ENCODE measurements around the gene ATRIP.
A peak's percentile ranks its signal among the peaks of the same experiment; 100 is the strongest.

Gene ATRIP

DNA sequence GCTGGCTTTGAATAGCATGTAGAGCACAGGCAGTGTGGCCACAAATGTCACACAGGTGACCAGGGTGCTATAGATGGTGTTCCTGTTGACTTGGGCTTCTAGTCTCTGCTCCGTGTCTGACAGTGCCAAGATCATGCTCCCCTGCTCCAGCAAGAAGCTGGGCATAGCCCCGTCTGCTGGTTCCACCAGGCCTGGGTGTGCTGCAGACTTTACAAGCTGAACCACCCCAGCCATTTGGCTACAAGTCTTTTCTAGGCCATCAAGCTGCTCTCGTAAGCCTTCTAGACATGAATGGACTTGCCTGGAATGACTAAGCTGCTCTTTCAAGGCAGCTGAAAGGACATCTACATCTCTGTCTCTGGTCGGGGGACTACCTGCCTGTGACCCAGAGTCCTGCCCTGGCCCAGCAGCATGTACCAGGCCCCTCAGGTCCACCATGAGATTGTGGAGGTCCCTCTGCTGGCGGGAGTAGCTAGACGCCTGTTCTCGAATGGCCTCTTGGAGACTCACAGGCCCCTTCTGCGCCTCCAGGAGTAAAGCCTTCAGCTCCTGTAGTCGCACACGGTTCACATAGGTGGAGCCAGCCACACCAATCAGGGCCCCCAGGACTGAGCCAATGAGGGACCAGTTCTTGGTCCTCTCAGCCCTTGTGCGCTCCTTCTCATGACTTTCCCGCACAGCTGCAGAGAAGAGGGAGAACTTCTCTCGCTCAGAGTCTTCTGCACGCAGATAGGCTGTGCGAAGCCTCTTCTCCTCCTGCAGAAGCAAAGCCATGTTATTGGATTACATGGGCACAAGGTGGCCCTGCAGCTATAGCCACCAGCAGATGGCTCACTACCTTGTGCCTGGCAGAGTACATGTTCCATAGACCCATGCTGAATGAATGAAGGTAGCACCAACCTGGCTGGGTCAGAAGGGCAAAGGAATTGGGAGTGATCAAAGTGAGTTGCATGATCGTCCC, 13.8 kb upstream of the ATRIP start:
- peak; percentile 46 for DNase-seq (ENCODE audit: low read depth)
- TF ChIP-seq, protein P1, sequence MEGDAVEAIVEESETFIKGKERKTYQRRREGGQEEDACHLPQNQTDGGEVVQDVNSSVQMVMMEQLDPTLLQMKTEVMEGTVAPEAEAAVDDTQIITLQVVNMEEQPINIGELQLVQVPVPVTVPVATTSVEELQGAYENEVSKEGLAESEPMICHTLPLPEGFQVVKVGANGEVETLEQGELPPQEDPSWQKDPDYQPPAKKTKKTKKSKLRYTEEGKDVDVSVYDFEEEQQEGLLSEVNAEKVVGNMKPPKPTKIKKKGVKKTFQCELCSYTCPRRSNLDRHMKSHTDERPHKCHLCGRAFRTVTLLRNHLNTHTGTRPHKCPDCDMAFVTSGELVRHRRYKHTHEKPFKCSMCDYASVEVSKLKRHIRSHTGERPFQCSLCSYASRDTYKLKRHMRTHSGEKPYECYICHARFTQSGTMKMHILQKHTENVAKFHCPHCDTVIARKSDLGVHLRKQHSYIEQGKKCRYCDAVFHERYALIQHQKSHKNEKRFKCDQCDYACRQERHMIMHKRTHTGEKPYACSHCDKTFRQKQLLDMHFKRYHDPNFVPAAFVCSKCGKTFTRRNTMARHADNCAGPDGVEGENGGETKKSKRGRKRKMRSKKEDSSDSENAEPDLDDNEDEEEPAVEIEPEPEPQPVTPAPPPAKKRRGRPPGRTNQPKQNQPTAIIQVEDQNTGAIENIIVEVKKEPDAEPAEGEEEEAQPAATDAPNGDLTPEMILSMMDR (IDR thresholded peaks at IDR 0.05; ENCODE audit: insufficient read depth, low read depth, low read length, missing control alignments), result no peak
- no peak overlapping the region for H3K4me3 ChIP-seq (ENCODE audit: low read depth, low read length)

DNA sequence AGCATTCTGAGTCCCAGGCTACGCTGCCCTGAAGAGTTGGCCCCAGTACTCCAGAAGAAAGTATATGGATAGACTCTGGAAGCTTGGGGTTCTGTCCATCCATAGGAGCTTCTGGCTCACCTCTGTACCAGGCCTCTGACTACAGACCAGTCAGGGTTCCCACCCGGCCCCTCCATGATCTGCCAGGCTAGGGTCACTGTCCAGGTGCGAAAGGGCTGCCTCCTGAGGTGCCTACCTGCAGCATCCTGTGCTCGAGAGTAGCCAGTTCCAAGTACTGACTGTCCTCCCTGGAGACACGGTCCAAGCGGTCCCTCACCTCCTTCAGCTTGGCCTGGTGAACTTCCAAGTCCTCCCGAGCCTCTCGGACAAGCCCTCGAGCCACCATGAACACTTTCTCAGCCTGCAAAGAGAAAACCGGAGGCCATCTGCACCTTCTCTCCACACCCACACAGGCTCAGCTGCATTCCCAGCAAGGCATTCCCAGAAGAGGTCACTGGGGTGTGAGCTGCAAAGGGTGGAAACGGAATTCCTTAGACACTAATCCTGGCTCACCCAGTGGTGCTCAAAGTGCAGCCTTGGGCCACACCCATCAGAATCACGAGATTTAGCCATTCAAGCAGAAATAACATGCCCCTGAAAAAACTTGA, 12.9 kb upstream of the ATRIP start:
- H3K4me3 ChIP-seq (ENCODE audit: low read depth, low read length), result no peak overlapping the region
- TF ChIP-seq, protein P1 (IDR thresholded peaks at IDR 0.05; ENCODE audit: insufficient read depth, low read depth, low read length, missing control alignments), result no peak
- DNase-seq (ENCODE audit: low read depth), result no peak

DNA sequence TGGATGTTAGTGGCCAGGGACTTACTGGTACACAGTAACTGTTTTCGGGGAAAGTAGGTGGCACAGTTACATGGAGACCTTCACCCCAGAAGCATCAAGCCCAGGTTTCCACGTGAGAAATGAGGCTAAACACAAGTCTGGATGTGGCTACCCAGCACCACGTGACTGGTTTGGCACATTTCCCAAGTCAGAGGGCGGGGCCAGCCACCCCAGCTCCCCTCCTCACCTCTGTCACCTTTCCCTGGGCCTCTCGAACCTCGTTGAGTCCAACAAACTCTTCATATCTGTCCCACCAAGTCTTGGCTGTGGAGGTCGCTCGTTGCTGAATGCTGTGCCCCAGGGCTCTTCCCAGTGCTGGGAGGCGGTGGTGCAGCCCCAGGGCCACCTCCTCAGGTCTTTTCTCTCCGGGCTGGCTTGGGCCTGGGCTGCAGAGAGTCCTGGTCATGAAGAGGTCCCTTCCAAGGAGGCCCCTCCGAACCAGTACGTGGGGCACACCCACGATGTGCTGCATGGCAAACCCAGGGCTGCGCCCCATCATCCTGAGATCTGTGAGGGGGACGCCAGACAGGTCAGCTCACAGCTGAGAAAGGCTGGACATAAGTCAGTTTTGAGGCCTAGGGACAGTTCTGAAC, 11.8 kb upstream of the ATRIP start:
- no peak overlapping the region for H3K4me3 ChIP-seq (ENCODE audit: low read depth, low read length)
- DNase-seq (ENCODE audit: low read depth), result no peak
- TF ChIP-seq, protein P1 (IDR thresholded peaks at IDR 0.05; ENCODE audit: insufficient read depth, low read depth, low read length, missing control alignments), result no peak

DNA sequence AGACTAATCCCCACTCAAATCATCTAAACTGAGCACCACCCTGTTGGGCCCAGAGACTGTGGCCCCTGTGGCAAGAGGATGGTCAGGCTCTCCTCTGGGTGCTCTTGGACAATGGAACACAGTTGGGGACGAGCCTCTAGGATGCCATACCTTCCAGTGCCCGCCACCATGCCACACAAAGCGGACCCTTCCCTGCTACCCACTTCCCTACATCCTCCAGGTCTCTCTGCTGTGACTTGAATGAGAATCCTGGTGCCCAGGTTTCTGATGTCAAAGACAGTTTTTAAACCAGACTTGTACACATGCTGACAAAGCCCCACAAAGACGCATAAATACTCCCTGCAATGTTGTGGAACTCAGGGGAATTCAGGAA, 11.3 kb upstream of the ATRIP start:
- TF ChIP-seq, protein P1 (IDR thresholded peaks at IDR 0.05; ENCODE audit: insufficient read depth, low read depth, low read length, missing control alignments), result no peak
- no peak for DNase-seq (ENCODE audit: low read depth)
- no peak overlapping the region for H3K4me3 ChIP-seq (ENCODE audit: low read depth, low read length)

DNA sequence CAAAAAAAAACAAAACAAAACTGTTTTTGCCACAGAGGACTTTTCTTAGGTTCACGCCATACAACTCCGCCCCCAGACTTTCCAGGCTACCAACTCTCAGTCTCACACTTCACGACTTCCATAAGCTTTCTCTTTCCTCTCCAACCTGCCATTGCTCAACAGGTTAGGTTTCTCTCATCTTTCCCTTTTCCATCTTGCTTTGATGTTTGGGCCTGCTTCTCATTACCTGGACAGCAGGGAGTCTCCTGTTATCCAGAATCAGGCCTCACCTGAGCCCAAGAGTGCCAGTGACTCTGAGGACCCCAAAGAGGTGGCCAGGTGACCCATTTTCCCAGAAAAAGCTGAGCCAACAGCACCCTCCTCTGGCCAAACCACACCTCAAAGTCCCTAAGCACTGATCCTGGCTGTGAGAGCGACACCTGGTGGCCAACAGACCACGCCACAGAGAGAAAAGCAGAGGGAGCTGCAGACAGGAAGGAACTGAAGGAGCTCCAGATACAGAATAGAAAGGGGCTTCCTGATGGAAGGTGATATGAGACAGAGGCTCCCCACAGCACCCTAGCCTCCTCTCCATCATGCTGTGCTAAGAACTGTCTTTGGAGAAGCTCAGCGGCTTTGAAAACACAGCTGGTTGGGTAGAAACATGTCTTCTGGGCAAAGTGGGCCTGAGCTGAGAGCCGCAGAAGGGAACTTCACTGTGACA, 10.6 kb upstream of the ATRIP start:
- no peak overlapping the region for H3K4me3 ChIP-seq (ENCODE audit: low read depth, low read length)
- TF ChIP-seq, protein P1 (IDR thresholded peaks at IDR 0.05; ENCODE audit: insufficient read depth, low read depth, low read length, missing control alignments), result peak; percentile 99
- DNase-seq (ENCODE audit: low read depth), result peak; percentile 90

DNA sequence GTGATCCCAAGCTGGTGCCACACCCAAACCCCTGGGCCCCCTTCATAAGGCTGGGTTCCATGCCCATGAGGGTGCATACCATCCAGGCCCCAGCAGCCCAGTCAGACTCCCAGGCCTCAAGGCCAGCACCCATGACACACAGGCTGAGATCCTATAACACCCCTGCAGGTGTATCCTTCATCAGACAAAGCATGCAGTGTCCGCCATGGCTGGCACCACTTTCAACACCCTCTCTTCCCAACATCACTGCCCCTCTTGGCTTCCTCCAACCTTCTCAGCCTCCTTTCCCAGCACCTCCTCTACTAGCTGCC, 10.1 kb upstream of the ATRIP start:
- no peak overlapping the region for H3K4me3 ChIP-seq (ENCODE audit: low read depth, low read length)
- TF ChIP-seq, protein P1 (IDR thresholded peaks at IDR 0.05; ENCODE audit: insufficient read depth, low read depth, low read length, missing control alignments), result no peak
- DNase-seq (ENCODE audit: low read depth), result no peak
